Heart left ventricle (tissue), 16 donors: ENCODE results near the gene PLCD1. TPM values are rescaled to one million over a fixed set of nuclear protein-coding genes. Genes with fewer than 3 reads are reported as not detected.

Experiments
- ATAC-seq, 4 donors: fragments of 200-7000 bp; cut with Tn5 transposase; one replicate each; pipeline ENCODE4 v1.9.1; 2020 to 2022; ENCODE audit warnings: moderate library complexity in 4 of 4, mild to moderate bottlenecking in 3 of 4, moderate number of reproducible peaks in 1 of 4
- DNase-seq, 5 donors: peaks; one replicate each; pipeline ENCODE4 v3.0.0-alpha.2; 2020
- H3K27ac ChIP-seq, 12 donors: fragments of 200-600 bp; sonication (generic) in 4 of 12; one replicate each; pipeline versions ENCODE4 v1.5.0 to v1.8.0; 2016 to 2022; ENCODE audit warnings: mild to moderate bottlenecking in 2 of 12
- H3K27me3 ChIP-seq, 9 donors: fragments of 200-600 bp; sonication (generic) in 2 of 9; one replicate each; pipeline versions ENCODE4 v1.5.1 to v1.8.0; 2016 to 2022; ENCODE audit warnings: mild to moderate bottlenecking in 3 of 9
- H3K36me3 ChIP-seq, 9 donors: fragments of 200-600 bp; sonication (generic) in 2 of 9; one replicate each; pipeline versions ENCODE4 v1.5.0 to v1.8.0; 2018 to 2022; ENCODE audit warnings: mild to moderate bottlenecking in 2 of 9
- H3K4me1 ChIP-seq, 12 donors: fragments of 200-600 bp; sonication (generic) in 4 of 12; one replicate each; pipeline versions ENCODE4 v1.5.0 to v1.8.0; 2016 to 2022; ENCODE audit warnings: mild to moderate bottlenecking in 3 of 12
- H3K4me3 ChIP-seq, 12 donors: fragments of 200-600 bp; sonication (generic) in 4 of 12; one replicate each; pipeline versions ENCODE4 v1.5.0 to v1.8.0; 2017 to 2022; ENCODE audit warnings: mild to moderate bottlenecking in 9 of 12, moderate library complexity in 4 of 12
- H3K9me3 ChIP-seq, 12 donors: fragments of 200-600 bp; sonication (generic) in 4 of 12; one replicate each; pipeline versions ENCODE4 v1.5.0 to v1.8.0; 2016 to 2022; ENCODE audit warnings: mild to moderate bottlenecking in 1 of 12
- POLR2A ChIP-seq, 2 donors: fragments of 450-650 bp; IDR thresholded peaks; one replicate each; pipeline ENCODE4 v1.6.1; 2017; ENCODE audit warnings: antibody characterized with exemption in 2 of 2, mild to moderate bottlenecking in 2 of 2, moderate library complexity in 2 of 2
- WGBS, 4 donors: extraction: QIAGEN DNeasy Blood & Tissue Kit in 2 of 4; methylation state at CpG; one replicate each; pipeline versions ENCODE4 v1.1.5 to v1.1.7; 2013 to 2018; 5-methylcytosine and 5-hydroxymethylcytosine counted together
- intact Hi-C, 10 donors: fragments of 100-400 bp; cut with DNase I; formaldehyde crosslinking; loops; one replicate each; pipeline versions ENCODE4 v1.11.1 to v1.14.2; 2022
- polyA plus RNA-seq, 2 donors: library from polyadenylated mRNA; stranded (reverse); fragments of 200-250 nt; gene quantifications; one replicate each; pipeline ENCODE4 v1.2.3, GENCODE V29; 2013
- total RNA-seq, 9 donors: library from RNA; depleted of rRNA in 2 of 9; stranded (reverse); fragments of >200 nt in 2 of 9; fragmentation: NEBNext Ultra II Directional in 3 of 9; extraction: Animal tissue kit (Norgen Biotek cat#: 25700) in 3 of 9; gene quantifications; one replicate each; pipeline versions ENCODE4 v1.1.0 to v1.2.4, GENCODE V29; 2016 to 2023
- TF ChIP-seq, protein P1 (sequence below), 12 donors: fragments of 200-600 bp; sonication (generic) in 4 of 12; IDR thresholded peaks; one replicate each; pipeline versions ENCODE4 v1.5.0 to v1.8.0; 2018 to 2022; ENCODE audit warnings: antibody characterized with exemption in 12 of 12, mild to moderate bottlenecking in 5 of 12
- donor health status: ischemic (EF 13 %, LVEDD 7.1; RV severe dilation, severe dysfunction).
- donor health status: healthy with polysubstance abuse.
- donor health status: DM: no; HTN: yes; CAD: no.
- donor health status: DM: no; HTN: no; CAD: no.
- donor health status: ischemic (EF 25% LVEDD 6.9; RV normal size, moderate dysfunction).
- donor health status: ischemic (EF 25% LVEDD 5.7; RV mildly dilated, moderate dysfunction).
- donor health status: healthy.
- donor health status: DM: yes; HTN: yes; CAD: no.
- donor health status: ischemic (EF 35%, LVEDD 5.7; RV mildly dilated, moderate dysfunction).
- donor health status: nonischemic (EF 11% LVEDD 7.7; RV severe dilation, severe dysfunction).
- donor health status: DM: yes; HTN: yes; CAD: no.
- donor health status: PGD.
- donor health status: ischemic (EF 29% LVEDD 5.4; RV normal size, mild dysfunction).
- donor health status: nonischemic (EF 23%, LVEDD 6.1; RV moderate dilation, normal function).

The PLCD1 gene
- total and polyA plus RNA-seq, 11 donors: 8.1 to 14.9 (median 11.6) TPM

- TF ChIP-seq POLR2A (IDR thresholded peaks at IDR 0.05): no peak
- TF ChIP-seq, protein P1, sequence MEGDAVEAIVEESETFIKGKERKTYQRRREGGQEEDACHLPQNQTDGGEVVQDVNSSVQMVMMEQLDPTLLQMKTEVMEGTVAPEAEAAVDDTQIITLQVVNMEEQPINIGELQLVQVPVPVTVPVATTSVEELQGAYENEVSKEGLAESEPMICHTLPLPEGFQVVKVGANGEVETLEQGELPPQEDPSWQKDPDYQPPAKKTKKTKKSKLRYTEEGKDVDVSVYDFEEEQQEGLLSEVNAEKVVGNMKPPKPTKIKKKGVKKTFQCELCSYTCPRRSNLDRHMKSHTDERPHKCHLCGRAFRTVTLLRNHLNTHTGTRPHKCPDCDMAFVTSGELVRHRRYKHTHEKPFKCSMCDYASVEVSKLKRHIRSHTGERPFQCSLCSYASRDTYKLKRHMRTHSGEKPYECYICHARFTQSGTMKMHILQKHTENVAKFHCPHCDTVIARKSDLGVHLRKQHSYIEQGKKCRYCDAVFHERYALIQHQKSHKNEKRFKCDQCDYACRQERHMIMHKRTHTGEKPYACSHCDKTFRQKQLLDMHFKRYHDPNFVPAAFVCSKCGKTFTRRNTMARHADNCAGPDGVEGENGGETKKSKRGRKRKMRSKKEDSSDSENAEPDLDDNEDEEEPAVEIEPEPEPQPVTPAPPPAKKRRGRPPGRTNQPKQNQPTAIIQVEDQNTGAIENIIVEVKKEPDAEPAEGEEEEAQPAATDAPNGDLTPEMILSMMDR (IDR thresholded peaks at IDR 0.05): no peak
- Histone ChIP-seq H3K27ac (no peak overlapping the region), H3K4me1 (peaks cover 0 to under 1% (median 0%) of the 10 kb centered on the region in 12 donors), H3K4me3 (no peak overlapping the region), H3K36me3 (peaks cover 0 to 78% (median 50%) of the 10 kb centered on the region in 9 donors), H3K9me3 (peaks cover 0 to 2% (median 0%) of the 10 kb centered on the region in 12 donors), H3K27me3 (no peaks in the 10 kb centered on the region)
- ATAC-seq: peak in 1 of 4 donors; percentile 9
- intact Hi-C loops: loop anchor here in 2 of 10 donors (10.0 kb wide), 3 partner anchors 105 to 465 kb away; no protein-coding TSS in a partner anchor
- DNase-seq: peak in 3 of 5 donors; percentile 24 to 59 (median 30)
- WGBS, 4 donors: 92 to 96% (median 93%) methylated on average over 15 to 27 of the region's 27 CpGs
These were observed 19.4 kb downstream of the PLCD1 start for GRCh38 chr3:38009807-38010591.

DNA sequence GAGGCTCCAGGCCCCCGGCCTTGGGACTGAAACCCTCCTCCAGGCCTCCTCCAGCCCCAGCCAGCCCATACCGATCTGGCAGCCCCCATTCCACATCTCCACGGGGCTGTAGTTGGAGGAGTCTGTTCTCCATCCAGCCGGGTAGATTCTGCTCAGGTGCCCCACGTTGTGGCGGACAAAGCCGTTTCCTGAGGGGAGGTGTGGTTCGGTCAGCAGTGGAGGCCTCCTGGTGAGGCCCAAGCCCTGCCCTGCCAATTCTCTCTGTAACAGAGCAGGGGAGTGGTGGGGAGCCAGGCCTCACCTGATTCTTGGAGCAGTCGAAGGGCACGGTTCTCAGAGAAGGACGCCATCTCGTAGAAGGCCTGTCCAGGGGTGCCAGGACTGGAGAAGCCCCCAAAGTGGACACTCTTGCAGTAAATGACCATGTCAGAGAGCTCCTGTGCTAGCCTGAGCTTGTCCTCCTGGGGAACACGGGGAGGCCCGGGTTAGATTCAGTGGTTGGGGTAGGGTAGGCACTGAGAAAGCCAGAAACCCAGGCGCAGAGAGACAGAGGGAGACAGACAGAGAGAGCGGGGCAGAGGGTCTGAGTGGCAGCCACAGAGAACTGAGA lies 20.4 kb downstream of the PLCD1 start:
- intact Hi-C loops: loop anchor here in 2 of 10 donors (10.0 kb wide), 3 partner anchors 106 to 466 kb away; no protein-coding TSS in a partner anchor
- peak in 2 of 5 donors; percentile 20 to 48 for DNase-seq
- Histone ChIP-seq H3K4me3 (no peak overlapping the region), H3K27me3 (no peaks in the 10 kb centered on the region), H3K4me1 (peaks cover 0 to 9% (median 3%) of the 10 kb centered on the region in 12 donors), H3K36me3 (peaks cover 0 to 69% (median 46%) of the 10 kb centered on the region in 9 donors), H3K9me3 (no peaks in the 10 kb centered on the region), H3K27ac (no peak overlapping the region)
- TF ChIP-seq POLR2A (IDR thresholded peaks at IDR 0.05): no peak
- TF ChIP-seq, protein P1 (IDR thresholded peaks at IDR 0.05): no peak
- WGBS, 4 donors: 88 to 91% (median 89%) methylated on average over 11 to 16 of the region's 16 CpGs
- ATAC-seq: no peak

- DNase-seq (peak in 3 of 5 donors; percentile 18 to 55 (median 21)), ATAC-seq (no peak)
- 86 to 92% (median 91%) methylated on average over 6 to 19 of the region's 19 CpGs for WGBS, 4 donors
- Histone ChIP-seq H3K27me3 (no peaks in the 10 kb centered on the region), H3K9me3 (no peaks in the 10 kb centered on the region), H3K36me3 (peaks cover 0 to 60% (median 38%) of the 10 kb centered on the region in 9 donors), H3K4me1 (peaks cover 0 to 15% (median 7%) of the 10 kb centered on the region in 12 donors), H3K27ac (no peak overlapping the region), H3K4me3 (no peak overlapping the region)
- intact Hi-C loops: loop anchor here in 2 of 10 donors (10.0 kb wide), 3 partner anchors 107 to 467 kb away; no protein-coding TSS in a partner anchor
- no peak for TF ChIP-seq POLR2A (IDR thresholded peaks at IDR 0.05)
- TF ChIP-seq, protein P1 (IDR thresholded peaks at IDR 0.05): no peak
These were observed 21.2 kb downstream of the PLCD1 start for GRCh38 chr3:38008191-38008701.

DNA sequence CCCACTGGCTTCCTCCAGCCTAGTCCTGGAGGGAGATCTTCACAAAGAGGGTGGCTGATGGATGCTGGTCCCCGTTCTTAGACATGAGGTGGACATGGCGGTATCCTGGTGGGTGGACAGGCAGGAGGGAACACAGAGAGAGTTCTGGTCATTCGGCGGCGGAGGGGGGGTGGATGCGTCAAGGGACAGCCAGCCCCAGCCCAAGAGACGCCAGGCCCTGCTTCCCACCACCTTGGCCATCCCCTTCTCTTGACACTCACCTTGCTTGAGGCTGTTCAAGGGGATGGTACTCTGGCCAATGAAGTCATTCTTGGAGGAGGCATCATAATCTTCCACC lies 21.7 kb downstream of the PLCD1 start:
- ATAC-seq: no peak
- H3K36me3 ChIP-seq: peaks cover 0 to 59% (median 37%) of the 10 kb centered on the region in 9 donors
- no peak overlapping the region for H3K4me3 ChIP-seq
- H3K27ac ChIP-seq: no peak overlapping the region
- H3K27me3 ChIP-seq: no peaks in the 10 kb centered on the region
- intact Hi-C loops: loop anchor here in 2 of 10 donors (10.0 kb wide), 3 partner anchors 107 to 467 kb away; no protein-coding TSS in a partner anchor
- DNase-seq: peak in 2 of 5 donors; percentile 22 to 37
- H3K4me1 ChIP-seq: peaks cover 0 to 20% (median 8%) of the 10 kb centered on the region in 12 donors
- WGBS, 4 donors: 92 to 100% (median 95%) methylated on average over 6 to 7 of the region's 7 CpGs
- TF ChIP-seq, protein P1 (IDR thresholded peaks at IDR 0.05): no peak
- no peak for TF ChIP-seq POLR2A (IDR thresholded peaks at IDR 0.05)
- H3K9me3 ChIP-seq: no peaks in the 10 kb centered on the region
